Measurements from ENCODE around the gene SEL1L. TPM values are rescaled to one million over a fixed set of nuclear protein-coding genes. Genes with fewer than 3 reads are reported as not detected.
A peak's percentile ranks its signal among the peaks of the same experiment; 100 is the strongest.

SEL1L gene
- total and polyA plus RNA-seq, 2 experiments from 2014 or later, result 20.6 to 22.6 TPM

DNA sequence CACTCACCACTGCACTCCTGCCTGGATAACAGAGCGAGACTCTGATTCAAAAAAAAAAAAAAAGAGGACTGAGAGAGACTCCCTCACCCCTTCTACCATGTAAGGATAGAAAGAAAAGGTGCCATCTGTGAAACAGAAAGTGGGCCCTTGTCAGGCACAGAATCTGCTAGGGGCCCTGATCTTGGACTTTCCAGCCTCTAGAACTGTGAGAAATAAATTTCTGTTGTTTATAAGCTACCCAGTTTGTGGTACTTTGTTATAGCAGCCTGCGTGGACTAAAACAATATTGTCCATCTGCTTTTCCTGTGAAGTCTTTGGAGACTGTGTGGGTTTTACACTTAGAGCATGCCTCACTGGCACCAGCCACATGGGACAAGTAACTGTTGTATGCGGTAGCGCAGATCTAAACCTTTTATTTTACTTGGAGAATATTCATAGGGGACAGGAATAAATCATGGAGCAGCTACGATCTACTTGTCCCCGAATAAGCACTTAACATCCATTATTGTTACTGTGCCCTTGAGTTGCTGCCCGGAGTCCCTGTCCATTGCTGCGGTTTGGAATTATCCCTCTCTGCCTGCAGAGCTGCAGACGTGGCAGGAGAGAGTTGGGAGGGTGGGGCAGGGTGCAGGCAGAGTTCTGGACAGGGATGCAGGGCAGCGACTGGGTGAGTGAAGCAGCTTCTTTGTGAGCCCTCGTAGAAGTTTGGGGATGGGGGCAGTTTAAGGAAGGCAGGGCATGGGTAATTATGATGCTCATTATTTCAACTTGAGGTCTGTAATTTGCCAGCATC, 81.1 kb downstream of the SEL1L start:
- no peaks in the 10 kb centered on the region for H3K27me3 ChIP-seq (ENCODE audit: insufficient read depth)
- H3K4me3 Mint-ChIP-seq, result peak overlapping the region; percentile 35; the same call in 1 of the 3 replicates
- TF ChIP-seq, protein P1, sequence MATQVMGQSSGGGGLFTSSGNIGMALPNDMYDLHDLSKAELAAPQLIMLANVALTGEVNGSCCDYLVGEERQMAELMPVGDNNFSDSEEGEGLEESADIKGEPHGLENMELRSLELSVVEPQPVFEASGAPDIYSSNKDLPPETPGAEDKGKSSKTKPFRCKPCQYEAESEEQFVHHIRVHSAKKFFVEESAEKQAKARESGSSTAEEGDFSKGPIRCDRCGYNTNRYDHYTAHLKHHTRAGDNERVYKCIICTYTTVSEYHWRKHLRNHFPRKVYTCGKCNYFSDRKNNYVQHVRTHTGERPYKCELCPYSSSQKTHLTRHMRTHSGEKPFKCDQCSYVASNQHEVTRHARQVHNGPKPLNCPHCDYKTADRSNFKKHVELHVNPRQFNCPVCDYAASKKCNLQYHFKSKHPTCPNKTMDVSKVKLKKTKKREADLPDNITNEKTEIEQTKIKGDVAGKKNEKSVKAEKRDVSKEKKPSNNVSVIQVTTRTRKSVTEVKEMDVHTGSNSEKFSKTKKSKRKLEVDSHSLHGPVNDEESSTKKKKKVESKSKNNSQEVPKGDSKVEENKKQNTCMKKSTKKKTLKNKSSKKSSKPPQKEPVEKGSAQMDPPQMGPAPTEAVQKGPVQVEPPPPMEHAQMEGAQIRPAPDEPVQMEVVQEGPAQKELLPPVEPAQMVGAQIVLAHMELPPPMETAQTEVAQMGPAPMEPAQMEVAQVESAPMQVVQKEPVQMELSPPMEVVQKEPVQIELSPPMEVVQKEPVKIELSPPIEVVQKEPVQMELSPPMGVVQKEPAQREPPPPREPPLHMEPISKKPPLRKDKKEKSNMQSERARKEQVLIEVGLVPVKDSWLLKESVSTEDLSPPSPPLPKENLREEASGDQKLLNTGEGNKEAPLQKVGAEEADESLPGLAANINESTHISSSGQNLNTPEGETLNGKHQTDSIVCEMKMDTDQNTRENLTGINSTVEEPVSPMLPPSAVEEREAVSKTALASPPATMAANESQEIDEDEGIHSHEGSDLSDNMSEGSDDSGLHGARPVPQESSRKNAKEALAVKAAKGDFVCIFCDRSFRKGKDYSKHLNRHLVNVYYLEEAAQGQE (IDR thresholded peaks at IDR 0.05; ENCODE audit: unreplicated experiment), result no peak
- TF ChIP-seq STAT1 (IDR thresholded peaks at IDR 0.05; ENCODE audit: unreplicated experiment) (no peak), CREB1 (CRISPR knock-in tag; IDR thresholded peaks at IDR 0.05; ENCODE audit: low read depth) (no peak)
- peaks cover 6% of the 10 kb centered on the region for H3K27me3 Mint-ChIP-seq (ENCODE audit: insufficient read depth, low read depth, poor library complexity)
- H2AFZ ChIP-seq, result peak overlapping the region; percentile 60
- H3K9me3 Mint-ChIP-seq, result no peaks in the 10 kb centered on the region; the same call in 2 of the 3 replicates
- no peak overlapping the region for H3K27ac Mint-ChIP-seq
- H3K36me3 ChIP-seq (ENCODE audit: insufficient read depth), result no peaks in the 10 kb centered on the region
- peaks cover 29% of the 10 kb centered on the region for H3K4me1 Mint-ChIP-seq
- H3K9me2 ChIP-seq (ENCODE audit: insufficient read depth), result no peaks in the 10 kb centered on the region
- H3K79me2 ChIP-seq (replicated peaks; ENCODE audit: insufficient read depth), result no peaks in the 10 kb centered on the region
- H3K4me2 ChIP-seq, result peak overlapping the region; percentile 33; the same call in 1 of the 2 replicates
- ATAC-seq, result peak; percentile 30
- H3K27ac ChIP-seq (ENCODE audit: low read depth), result no peak overlapping the region
- H3K4me1 ChIP-seq (ENCODE audit: insufficient read depth), result peaks cover 15% of the 10 kb centered on the region; the same call in 1 of the 2 replicates
- no peak for DNase-seq (ENCODE audit: low spot score)
- no peak overlapping the region for H3K4me3 ChIP-seq
- H3K36me3 Mint-ChIP-seq (ENCODE audit: low read depth), result no peaks in the 10 kb centered on the region
- H4K20me1 ChIP-seq (replicated peaks; ENCODE audit: insufficient read depth), result no peaks in the 10 kb centered on the region
- 0 out of 2 replicates have a peak, but pooled peaks cover 2% of the 10 kb centered on the region for H3F3A ChIP-seq (replicated peaks; ENCODE audit: low read depth)

DNA sequence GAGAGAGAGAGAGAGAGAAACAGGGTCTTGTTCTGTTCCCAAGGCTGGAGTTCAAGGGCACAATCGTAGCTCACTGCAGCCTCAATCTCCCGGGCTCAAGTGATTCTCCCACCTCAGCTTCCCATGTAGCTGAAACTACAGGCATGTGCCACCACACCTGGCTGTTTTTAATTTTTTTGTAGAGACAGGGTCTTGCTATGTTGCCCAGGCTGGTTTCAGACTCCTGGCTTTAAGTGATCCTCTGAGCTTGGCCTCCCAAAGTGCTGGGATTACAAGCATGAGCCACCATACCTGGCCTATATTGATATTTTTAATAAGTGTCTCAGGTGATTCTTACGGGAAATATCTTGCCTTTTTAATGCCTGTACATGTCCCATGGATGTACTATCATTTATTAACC, 82.7 kb downstream of the SEL1L start:
- H3K4me2 ChIP-seq, result no peak overlapping the region
- Mint-ChIP-seq H3K27ac (0 out of 2 replicates have a peak overlapping the region, but pooled peaks have one; percentile 29), H3K9me3 (no peaks in the 10 kb centered on the region; the same call in 2 of the 3 replicates), H3K27me3 (ENCODE audit: insufficient read depth, low read depth, poor library complexity) (peaks cover 6% of the 10 kb centered on the region), H3K36me3 (ENCODE audit: low read depth) (no peaks in the 10 kb centered on the region), H3K4me1 (peaks cover 29% of the 10 kb centered on the region), H3K4me3 (no peak overlapping the region)
- no peaks in the 10 kb centered on the region for H3K79me2 ChIP-seq (replicated peaks; ENCODE audit: insufficient read depth)
- peaks cover 15% of the 10 kb centered on the region; the same call in 1 of the 2 replicates for H3K4me1 ChIP-seq (ENCODE audit: insufficient read depth)
- TF ChIP-seq ZNF114 (CRISPR knock-in tag; IDR thresholded peaks at IDR 0.05) (no peak), STAT1 (IDR thresholded peaks at IDR 0.05; ENCODE audit: unreplicated experiment) (no peak), POLR2AphosphoS5 (IDR thresholded peaks at IDR 0.05; ENCODE audit: low read depth) (no peak)
- TF ChIP-seq, protein P2, sequence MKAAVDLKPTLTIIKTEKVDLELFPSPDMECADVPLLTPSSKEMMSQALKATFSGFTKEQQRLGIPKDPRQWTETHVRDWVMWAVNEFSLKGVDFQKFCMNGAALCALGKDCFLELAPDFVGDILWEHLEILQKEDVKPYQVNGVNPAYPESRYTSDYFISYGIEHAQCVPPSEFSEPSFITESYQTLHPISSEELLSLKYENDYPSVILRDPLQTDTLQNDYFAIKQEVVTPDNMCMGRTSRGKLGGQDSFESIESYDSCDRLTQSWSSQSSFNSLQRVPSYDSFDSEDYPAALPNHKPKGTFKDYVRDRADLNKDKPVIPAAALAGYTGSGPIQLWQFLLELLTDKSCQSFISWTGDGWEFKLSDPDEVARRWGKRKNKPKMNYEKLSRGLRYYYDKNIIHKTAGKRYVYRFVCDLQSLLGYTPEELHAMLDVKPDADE (IDR thresholded peaks at IDR 0.05), result no peak
- no peaks in the 10 kb centered on the region for H4K20me1 ChIP-seq (replicated peaks; ENCODE audit: insufficient read depth)
- ATAC-seq (no peak), DNase-seq (ENCODE audit: low spot score) (no peak)
- no peaks in the 10 kb centered on the region for H3K27me3 ChIP-seq (ENCODE audit: insufficient read depth)
- 0 out of 2 replicates have a peak, but pooled peaks cover 2% of the 10 kb centered on the region for H3F3A ChIP-seq (replicated peaks; ENCODE audit: low read depth)
- 0 out of 2 replicates have a peak, but pooled peaks cover 3% of the 10 kb centered on the region for H3K9me2 ChIP-seq (ENCODE audit: insufficient read depth)
- no peak overlapping the region for H2AFZ ChIP-seq
- H3K4me3 ChIP-seq, result no peak overlapping the region
- H3K27ac ChIP-seq (ENCODE audit: low read depth), result no peak overlapping the region
- no peaks in the 10 kb centered on the region for H3K36me3 ChIP-seq (ENCODE audit: insufficient read depth)
